Tongue (tissue), 2 donors: ENCODE measurements around the gene SPRR2F. TPM values are rescaled to one million over a fixed set of nuclear protein-coding genes. Genes with fewer than 3 reads are reported as not detected.
"Not testable (repeated sequence)": the region's sequence is repeated elsewhere in the genome, so short reads cannot be mapped to it uniquely, and the experiment has no call there.

ENCODE experiments used
- DNase-seq: peaks from one replicate; pipeline ENCODE4 v3.0.0-alpha.2; 2015
- total RNA-seq: library from RNA; depleted of rRNA; stranded (reverse); fragments of >200 nt; gene quantifications from one replicate; pipeline ENCODE4 v1.2.3, GENCODE V29; 2014

Gene SPRR2F
- not detected for total RNA-seq

- no peak for DNase-seq
These were observed at the start of gene SPRR2F for GRCh38 chr1:153113416-153113815. Gene SPRR2F (minus strand): TSS chr1:153113516. CDS start chr1:153112733, 783 bp downstream.

DNA sequence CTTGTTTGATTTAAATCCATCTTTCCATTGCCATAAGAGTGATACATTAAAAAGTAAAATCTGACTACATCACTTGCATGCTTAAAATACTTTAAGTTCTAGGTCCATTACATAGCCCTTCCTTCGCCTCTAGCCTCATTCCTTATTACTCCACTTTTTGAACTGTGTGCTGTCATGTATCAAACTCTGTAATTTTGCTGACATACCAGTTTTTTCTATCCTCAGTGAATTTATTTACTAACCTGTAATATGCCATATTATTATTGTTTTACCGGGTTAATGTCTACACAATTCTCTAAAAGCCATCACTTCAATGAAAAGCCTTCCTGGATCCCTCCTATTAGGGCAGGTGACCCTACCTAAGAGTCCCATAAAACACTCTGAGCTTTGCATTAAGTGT is 42.2 kb upstream of the SPRR2F start:
- DNase-seq, result no peak

DNA sequence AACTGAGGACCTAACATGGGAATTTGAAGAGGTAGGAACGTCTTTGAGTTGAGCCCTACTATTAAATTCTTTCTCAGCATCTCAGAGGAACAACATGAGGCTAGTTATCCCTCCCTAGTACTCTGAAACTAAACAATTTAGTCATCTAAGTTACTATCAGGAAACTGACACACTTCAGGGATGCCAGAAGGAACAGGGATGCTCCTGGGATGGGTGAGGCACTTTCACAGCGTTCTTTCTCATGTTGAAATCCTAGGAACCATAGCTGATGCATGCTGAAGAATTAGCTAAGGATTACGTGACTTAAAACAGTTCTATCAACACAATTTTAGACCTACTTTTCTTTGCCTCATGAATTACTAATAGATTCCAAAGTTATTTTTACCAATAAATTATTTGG is 39.2 kb upstream of the SPRR2F start:
- DNase-seq, result no peak

DNA sequence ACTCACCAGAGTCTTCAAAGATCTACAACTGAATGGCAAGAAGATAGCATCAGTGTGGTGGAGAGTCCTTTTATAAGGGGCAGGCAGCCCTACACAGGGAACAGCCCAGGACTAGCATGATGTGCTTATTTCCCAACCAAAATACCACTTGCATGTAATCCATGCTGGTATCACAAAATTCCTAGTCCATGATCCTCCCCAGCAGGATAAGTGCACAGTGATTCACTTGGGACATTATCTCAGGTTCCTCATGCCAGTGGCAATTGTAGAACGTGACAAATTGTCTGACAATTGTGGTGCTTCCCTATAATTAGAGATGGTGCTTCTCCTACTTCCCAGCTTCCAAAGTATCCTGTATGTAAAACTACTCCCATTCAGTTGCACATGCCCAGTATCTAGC is 37.5 kb upstream of the SPRR2F start, which contains the start of gene SPRR2G:
Gene SPRR2G (minus strand): TSS at position 45 of the 400 bp plus-strand sequence. CDS start 780 bp downstream, outside the sequence.
- DNase-seq, result no peak

DNA sequence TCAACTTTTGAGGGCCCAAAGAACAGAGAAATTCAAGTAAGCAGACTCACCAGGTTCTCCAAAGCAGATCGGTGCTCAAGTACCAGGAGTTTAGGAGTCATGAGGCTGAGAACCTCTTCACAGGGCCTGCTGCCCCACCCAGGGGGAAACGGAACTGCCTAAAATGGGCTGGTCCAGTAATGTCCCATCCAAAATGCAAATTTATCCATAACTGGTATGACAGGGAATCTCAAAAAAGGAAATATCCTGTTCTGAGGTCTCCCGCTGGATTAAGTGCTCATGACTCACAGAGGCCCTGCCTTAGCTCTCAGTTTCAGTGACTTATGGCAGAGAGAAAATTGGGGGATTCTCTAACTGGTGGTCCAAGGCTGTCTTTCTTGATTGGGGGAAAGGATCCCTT is 28.1 kb upstream of the SPRR2F start:
- no peak for DNase-seq

GRCh38 chr1:153140484-153140883 is 27.2 kb upstream of the SPRR2F start:
- DNase-seq, result no peak

DNA sequence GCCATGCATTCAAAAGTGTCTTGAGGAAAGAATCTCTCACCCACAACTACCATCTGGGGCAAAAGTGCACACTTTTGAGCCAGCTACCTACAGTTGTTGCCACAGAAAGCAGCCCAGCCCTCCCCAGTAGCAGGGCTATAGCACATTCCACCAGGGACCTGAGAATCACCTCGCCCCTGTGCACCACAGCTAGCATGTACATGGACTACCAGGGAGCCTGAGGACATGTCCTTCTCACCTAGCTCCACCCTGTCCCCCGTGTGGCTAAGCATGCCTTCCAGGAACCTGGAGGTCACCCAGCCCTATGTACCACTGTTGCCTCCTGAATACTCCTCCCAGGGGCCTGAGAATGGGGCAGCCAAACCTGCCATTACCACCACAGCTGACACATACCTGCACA is 20.4 kb upstream of the SPRR2F start:
- no peak for DNase-seq

DNA sequence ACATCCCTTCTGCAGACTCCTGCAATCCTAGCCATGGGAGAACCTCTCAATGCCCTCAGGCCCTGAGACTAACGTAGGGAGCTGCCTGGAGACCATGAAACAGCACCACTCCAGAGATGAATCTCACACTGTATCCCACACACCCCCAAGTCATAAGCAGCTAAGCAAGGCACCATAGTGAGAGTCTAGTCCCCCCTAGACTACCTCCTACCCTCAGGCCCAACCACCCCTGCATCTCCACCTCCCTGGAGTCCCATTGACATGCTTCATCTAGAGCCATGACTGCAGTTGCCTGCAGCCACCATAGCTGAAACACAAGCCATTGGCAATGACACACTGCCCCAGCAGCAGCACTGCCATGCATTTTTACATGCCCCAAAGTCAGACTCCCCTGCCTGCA is 20.0 kb upstream of the SPRR2F start:
- no peak for DNase-seq

- DNase-seq, result not testable (repeated sequence)
These were observed 15.4 kb upstream of the SPRR2F start for GRCh38 chr1:153128688-153129087.

DNA sequence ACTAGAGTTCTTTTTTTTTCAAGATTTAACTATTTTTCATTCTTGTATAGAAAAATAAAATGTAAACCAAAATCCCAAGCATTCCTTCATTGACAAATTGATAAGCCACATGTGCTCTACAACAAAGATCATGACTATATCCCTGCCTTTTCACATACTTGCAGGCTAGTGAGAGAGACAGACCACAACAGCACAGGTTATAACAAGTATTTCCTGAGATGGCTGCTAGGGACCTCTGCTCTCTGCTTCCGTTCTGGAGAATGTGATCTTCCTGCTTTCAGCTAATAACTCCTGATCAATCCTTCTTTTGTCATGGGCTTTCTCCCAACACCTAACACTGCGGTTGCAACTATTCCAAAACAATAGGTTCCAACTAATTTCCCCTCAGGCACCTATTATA is 14.0 kb upstream of the SPRR2F start:
- DNase-seq, result no peak

- DNase-seq, result no peak
These were observed 12.2 kb upstream of the SPRR2F start for GRCh38 chr1:153125536-153125935.

GRCh38 chr1:153123793-153124192 is 10.5 kb upstream of the SPRR2F start:
- not testable (repeated sequence) for DNase-seq

DNA sequence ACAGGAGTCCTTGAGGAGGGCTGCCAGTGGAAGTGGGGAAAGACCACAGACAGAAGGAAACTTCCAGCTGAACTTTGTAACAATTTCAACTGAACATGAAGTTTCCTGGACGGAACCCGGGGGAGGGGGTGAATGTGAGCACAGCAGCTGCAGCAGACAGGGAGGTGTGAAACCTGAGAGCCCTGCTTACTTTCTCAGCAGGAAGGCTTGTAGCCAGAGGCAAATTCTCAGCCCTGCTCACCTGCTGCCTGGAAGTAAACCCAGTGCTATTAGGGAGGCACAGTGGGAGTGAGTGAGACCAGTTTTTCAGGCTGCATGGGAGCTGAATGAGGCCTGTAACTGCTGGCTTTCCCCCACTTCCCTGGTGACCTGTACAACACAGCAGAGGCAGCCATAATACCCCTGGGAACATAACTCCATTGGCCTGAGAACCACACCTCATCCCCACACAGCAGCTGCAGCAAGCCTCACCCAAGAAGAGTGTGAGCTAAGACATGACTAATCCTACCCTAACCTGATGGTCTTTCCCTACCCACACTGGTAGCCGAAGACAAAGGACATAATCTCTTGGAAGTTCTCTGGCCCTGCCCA is 9.6 kb upstream of the SPRR2F start:
- peak; percentile 59 for DNase-seq

GRCh38 chr1:153120945-153121344 is 7.6 kb upstream of the SPRR2F start:
- DNase-seq, result no peak

DNA sequence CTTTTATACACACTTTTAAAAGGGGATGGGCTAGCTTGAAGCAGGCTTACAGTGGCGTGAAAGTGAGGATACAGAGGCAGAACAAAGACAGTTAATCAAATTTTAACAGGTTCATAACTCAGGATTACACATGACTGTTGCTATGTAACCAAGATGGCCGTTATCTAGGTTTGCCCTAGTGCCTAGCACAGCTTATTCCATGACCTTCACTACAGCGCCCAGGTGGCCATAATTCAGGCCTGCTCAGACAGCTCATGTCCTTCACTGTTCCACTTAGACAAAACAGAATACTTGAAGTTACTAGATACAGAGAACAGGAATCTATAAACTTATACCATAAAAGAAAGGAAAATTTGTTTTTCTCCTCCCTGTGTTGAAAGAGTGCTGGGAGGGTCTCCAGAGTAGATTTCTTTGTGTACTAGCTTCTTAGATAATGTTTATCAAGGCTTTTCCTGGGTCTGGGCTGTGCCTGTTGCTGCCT is 6.2 kb upstream of the SPRR2F start:
- DNase-seq, result peak; percentile 11

GRCh38 chr1:153115264-153115663 is 1.9 kb upstream of the SPRR2F start:
- not testable (repeated sequence) for DNase-seq

DNA sequence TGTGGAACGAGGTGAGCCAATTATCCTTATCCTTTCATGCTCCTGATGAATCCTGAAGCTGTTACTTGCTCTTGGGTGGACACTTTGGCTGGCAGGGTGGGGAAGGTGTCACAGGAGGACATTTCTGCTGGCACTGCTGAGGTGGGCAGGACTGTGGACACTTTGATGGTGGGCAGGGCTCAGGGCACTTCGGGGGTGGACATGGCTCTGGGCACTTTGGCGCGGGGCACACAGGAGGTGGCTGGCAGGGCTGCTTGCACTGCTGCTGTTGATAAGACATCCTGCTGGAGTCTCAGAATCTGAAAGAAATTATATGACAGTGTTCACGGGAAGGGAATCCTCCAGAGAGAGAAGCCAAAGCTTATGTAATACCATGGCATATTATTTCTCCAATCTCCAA is 862 bp downstream of the SPRR2F start:
- not testable (repeated sequence) for DNase-seq

DNA sequence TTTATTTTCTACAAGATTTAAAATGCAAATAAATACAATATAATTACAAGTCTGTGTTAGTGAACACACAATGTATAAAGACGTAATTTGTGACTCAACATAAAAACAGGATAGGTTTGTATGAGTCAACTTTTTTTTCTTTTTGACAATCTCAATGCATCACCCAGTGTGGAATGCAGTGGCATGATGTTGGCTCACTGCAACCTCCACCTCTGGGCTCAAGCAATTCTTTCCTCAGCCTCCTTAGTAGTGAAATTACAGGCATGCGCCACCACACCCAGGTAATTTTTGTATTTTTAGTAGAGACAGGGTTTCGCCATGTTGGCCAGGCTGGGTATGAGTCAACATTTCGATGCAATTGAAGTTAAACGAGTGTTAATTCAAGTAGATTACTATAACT is 13.1 kb downstream of the SPRR2F start:
- DNase-seq, result no peak

DNA sequence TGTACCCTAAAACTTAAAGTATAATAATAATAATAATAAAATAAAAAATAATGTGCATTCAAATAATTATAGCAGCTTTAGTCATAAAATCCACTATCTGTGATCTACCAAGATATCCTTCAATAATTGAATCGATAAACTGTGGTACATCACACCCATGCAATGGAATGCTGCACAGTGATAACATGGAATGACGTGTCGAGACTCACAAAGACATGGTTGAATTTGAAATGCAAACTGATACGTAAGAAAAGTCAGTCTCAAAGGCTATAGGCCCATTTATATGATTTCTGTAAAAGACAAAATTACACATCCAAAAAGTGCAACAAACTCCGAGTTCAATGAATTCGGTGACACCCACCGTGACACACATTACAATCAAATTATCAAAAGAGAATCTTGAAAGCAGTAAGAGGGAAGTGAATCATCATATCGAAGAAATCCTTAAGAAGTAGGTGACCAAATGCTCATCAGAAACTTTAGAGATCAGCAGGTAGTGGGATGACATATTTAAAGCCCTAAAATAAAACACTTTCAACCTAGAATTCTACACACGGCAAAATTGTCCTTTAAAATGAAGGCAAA is 13.8 kb downstream of the SPRR2F start:
- no peak for DNase-seq

DNA sequence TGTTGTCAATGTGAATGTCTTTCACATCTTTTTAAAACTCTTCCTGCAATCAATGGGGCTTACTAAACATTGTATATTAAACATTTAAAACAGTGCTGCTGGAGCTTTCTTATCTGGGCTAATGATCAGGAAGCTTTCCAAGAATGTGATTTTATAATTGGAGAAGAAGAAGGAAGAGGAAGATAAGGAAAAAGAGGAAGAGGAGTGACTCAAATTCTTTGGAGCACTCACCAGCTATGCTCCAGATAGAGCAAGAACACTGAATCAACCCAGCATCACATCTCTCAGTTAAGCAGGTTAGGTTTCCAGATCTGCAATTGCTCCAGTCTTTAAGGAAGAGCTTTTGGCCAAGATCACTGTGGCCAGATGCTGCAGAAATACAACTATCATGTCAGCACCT is 17.6 kb downstream of the SPRR2F start:
- no peak for DNase-seq

DNA sequence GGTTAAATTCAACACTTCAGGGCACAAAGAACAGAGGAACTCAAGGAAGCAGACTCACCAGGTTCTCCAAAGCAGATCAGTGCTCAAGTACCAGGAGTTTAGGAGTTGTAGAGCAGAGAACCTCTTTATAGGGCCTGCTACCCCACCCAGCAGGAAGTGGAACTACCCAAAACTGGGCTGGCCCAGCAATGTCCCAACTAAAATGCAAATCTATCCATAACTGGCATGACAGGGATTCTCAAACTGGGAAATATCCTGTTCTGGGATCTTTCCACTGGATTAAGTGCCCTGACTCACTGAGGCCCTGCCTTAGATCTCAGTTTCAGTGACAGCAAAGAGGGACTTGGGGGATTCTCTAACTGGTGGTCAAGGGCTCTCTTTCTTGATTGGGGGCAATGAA is 18.9 kb downstream of the SPRR2F start, which contains the start of gene SPRR2E:
Gene SPRR2E (minus strand): TSS at position 101 of the 400 bp plus-strand sequence. CDS start 775 bp downstream, outside the sequence.
- DNase-seq, result no peak

DNA sequence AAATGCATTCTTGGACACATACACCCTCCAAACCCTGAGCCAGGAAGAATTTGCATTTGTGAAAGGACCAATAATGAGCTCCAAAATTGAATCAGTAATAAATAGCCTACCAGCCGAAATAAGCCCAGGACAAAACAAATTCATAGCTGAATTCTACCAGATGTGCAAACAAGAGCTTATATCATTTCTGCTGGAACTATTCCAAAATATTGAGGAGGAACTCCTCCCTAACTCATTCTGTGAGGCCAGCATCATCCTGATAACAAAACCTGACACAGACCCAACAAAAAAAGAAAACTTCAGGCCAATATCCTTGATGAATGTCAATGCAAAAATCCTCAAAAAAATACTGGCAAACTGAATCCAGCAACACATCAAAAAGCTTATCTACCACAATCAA is 25.7 kb downstream of the SPRR2F start:
- DNase-seq, result no peak

DNA sequence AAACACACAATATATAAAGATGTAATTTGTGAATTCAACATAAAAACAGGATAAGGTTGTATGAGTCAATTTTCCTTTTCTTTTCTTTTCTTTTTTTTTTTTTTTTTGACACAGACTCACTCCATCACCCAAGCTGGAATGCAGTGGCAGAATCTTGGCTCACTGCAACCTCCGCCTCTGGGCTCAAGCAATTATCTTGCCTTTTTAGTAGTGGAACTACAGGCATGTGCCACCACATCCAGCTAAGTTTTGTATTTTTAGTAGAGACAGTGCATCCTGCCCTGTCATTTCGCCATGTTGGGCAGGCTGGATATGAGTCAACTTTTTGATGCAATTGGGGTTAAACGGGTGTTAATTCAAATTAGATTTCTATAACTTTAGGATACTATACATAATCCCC is 31.6 kb downstream of the SPRR2F start:
- no peak for DNase-seq
